ENCODE results near the gene TOP1. TPM values are rescaled to one million over a fixed set of nuclear protein-coding genes. Genes with fewer than 3 reads are reported as not detected.

The TOP1 gene
- polyA plus RNA-seq, 2 of the 4 experiments (the other 2 are of a cell fraction) = 20.8 to 70.6 TPM

DNA sequence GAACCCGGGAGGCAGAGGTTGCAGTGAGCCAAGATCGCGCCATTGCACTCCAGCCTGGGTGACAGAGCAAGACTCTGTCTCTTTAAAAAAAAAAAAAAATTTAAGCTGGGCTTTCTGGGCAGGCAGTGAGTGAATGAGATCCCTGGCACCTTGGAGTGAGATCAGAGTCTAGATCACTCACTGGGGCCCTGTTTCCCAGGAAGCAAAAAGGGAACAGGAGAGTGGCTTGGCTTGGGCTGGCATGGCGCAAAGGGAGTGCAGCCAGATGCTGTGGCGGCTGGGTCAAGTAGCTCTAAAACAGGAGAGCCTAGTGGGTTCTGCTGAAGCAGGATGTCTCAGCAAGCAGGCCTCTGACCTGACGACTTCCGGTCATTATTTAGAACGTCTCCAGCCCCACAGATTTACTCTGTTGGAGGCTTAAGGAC is 119.2 kb downstream of the TOP1 start:
- DNase-seq (ENCODE audit: low read depth in 1 of 2, low spot score in 1 of 2) (no peak), ATAC-seq (no peak), FAIRE-seq (no peak)
- WGBS (ENCODE audit: missing lambda C conversion rate) = 94% methylated on average over 8 of the region's 8 CpGs
- Histone ChIP-seq H3K4me3 (no peak overlapping the region), H3K27ac (no peak overlapping the region), H3K9me3 (no peaks in the 10 kb centered on the region), H3K4me2 (no peak overlapping the region), H3K4me1 (0 out of 3 replicates have a peak, but pooled peaks cover 8% of the 10 kb centered on the region)
- CTCF ChIA-PET = interaction anchor here (1.4 to 3.4 kb wide), 3 partner anchors 13 to 193 kb away, joined by 3 to 22 read pairs (median 5); partner anchors contain the start of gene LPIN3
- no peak for TF ChIP-seq CBX2 (IDR thresholded peaks at IDR 0.05; ENCODE audit: borderline replicate concordance, low read depth)
- TF ChIP-seq, protein P1, sequence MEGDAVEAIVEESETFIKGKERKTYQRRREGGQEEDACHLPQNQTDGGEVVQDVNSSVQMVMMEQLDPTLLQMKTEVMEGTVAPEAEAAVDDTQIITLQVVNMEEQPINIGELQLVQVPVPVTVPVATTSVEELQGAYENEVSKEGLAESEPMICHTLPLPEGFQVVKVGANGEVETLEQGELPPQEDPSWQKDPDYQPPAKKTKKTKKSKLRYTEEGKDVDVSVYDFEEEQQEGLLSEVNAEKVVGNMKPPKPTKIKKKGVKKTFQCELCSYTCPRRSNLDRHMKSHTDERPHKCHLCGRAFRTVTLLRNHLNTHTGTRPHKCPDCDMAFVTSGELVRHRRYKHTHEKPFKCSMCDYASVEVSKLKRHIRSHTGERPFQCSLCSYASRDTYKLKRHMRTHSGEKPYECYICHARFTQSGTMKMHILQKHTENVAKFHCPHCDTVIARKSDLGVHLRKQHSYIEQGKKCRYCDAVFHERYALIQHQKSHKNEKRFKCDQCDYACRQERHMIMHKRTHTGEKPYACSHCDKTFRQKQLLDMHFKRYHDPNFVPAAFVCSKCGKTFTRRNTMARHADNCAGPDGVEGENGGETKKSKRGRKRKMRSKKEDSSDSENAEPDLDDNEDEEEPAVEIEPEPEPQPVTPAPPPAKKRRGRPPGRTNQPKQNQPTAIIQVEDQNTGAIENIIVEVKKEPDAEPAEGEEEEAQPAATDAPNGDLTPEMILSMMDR (IDR thresholded peaks at IDR 0.05) = no peak
- TF ChIP-seq, protein P2, sequence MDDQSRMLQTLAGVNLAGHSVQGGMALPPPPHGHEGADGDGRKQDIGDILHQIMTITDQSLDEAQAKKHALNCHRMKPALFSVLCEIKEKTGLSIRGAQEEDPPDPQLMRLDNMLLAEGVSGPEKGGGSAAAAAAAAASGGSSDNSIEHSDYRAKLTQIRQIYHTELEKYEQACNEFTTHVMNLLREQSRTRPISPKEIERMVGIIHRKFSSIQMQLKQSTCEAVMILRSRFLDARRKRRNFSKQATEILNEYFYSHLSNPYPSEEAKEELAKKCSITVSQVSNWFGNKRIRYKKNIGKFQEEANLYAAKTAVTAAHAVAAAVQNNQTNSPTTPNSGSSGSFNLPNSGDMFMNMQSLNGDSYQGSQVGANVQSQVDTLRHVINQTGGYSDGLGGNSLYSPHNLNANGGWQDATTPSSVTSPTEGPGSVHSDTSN (IDR thresholded peaks at IDR 0.05) = no peak
- no peak for TF ChIP-seq HOXB13 (CRISPR knock-in tag; IDR thresholded peaks at IDR 0.05; ENCODE audit: low read depth)
- POLR2A ChIA-PET = no interaction called here

DNA sequence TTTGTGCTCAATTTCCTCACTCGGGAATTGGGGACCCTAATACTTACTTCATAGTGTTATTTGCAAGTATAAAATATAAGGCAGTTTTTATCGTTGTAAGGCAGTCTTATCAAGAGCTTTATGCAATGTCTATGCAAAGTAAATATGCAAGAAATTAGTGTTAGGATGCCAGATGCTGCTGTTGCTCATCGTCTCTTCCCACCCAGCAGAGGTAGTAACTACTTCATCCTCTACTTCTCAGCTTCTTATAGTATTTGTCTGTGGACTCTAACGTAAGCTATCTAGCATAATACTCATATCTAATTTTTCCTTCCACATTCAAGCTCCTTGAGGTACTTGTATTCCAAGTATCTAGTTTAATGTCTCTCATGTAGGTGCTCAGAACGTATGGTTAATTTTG is 120.3 kb downstream of the TOP1 start:
- CTCF ChIA-PET = interaction anchor here (1.2 to 2.8 kb wide), 3 partner anchors 14 to 191 kb away, joined by 3 to 12 read pairs (median 4); partner anchors contain the start of gene LPIN3
- H3K4me2 ChIP-seq = no peak overlapping the region
- no peak overlapping the region for H3K4me3 ChIP-seq
- no peak overlapping the region for H3K27ac ChIP-seq
- no peaks in the 10 kb centered on the region for H3K9me3 ChIP-seq
- ATAC-seq (no peak), DNase-seq (ENCODE audit: low read depth in 1 of 2, low spot score in 1 of 2) (no peak), FAIRE-seq (no peak)
- 0 out of 3 replicates have a peak, but pooled peaks cover 8% of the 10 kb centered on the region for H3K4me1 ChIP-seq
- WGBS (ENCODE audit: missing lambda C conversion rate) = 81% methylated on average over 5 of the region's 5 CpGs
- TF ChIP-seq SMC3 (IDR thresholded peaks at IDR 0.05) (no peak), FOSB (CRISPR knock-in tag; IDR thresholded peaks at IDR 0.05) (no peak), TP53 (CRISPR knock-in tag; IDR thresholded peaks at IDR 0.05) (no peak), ESRRA (IDR thresholded peaks at IDR 0.05; ENCODE audit: borderline replicate concordance, low read length) (no peak), TFCP2L1 (CRISPR knock-in tag; IDR thresholded peaks at IDR 0.05) (no peak), RNF2 (IDR thresholded peaks at IDR 0.05; ENCODE audit: borderline replicate concordance, low read depth) (no peak), CBX8 (IDR thresholded peaks at IDR 0.05) (no peak), EP300 (IDR thresholded peaks at IDR 0.05) (no peak), CHD4 (IDR thresholded peaks at IDR 0.05; ENCODE audit: borderline replicate concordance) (no peak)
- TF ChIP-seq, protein P3, sequence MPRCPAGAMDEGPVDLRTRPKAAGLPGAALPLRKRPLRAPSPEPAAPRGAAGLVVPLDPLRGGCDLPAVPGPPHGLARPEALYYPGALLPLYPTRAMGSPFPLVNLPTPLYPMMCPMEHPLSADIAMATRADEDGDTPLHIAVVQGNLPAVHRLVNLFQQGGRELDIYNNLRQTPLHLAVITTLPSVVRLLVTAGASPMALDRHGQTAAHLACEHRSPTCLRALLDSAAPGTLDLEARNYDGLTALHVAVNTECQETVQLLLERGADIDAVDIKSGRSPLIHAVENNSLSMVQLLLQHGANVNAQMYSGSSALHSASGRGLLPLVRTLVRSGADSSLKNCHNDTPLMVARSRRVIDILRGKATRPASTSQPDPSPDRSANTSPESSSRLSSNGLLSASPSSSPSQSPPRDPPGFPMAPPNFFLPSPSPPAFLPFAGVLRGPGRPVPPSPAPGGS (IDR thresholded peaks at IDR 0.05) = no peak
- POLR2A ChIA-PET = no interaction called here

GRCh38 chr20:41150664-41151063 is 122.0 kb downstream of the TOP1 start:
- Histone ChIP-seq H3K27ac (no peak overlapping the region), H3K4me1 (0 out of 3 replicates have a peak, but pooled peaks cover 8% of the 10 kb centered on the region), H3K4me2 (no peak overlapping the region), H3K4me3 (no peak overlapping the region), H3K9me3 (no peaks in the 10 kb centered on the region)
- FAIRE-seq (no peak), DNase-seq (ENCODE audit: low read depth in 1 of 2, low spot score in 1 of 2) (no peak), ATAC-seq (no peak)
- TF ChIP-seq NFE2L2 (conservative IDR thresholded peaks at IDR 0.05; ENCODE audit: low read length) (no peak), HOXB13 (CRISPR knock-in tag; IDR thresholded peaks at IDR 0.05; ENCODE audit: low read depth) (no peak), BHLHE40 (IDR thresholded peaks at IDR 0.05; ENCODE audit: low read depth, low read length) (no peak), HEYL (CRISPR knock-in tag; IDR thresholded peaks at IDR 0.05) (no peak)
- CTCF ChIA-PET = interaction anchor here (1.3 to 2.8 kb wide), 4 partner anchors 16 to 189 kb away, joined by 5 to 12 read pairs (median 6); partner anchors contain the start of gene LPIN3
- POLR2A ChIA-PET = no interaction called here
- 90% methylated on average over 3 of the region's 3 CpGs for WGBS (ENCODE audit: missing lambda C conversion rate)

All from A549 (cell line).